ES-I3 (cell line): ENCODE results near the gene ANO2.

Experiments used
- H3K36me3 ChIP-seq: 2 replicates; pipeline ENCODE4 v1.6.1; 2013; ENCODE audit warnings: mild to moderate bottlenecking, low read length, control low read depth, moderate library complexity; ENCODE audit not compliant: insufficient read depth
- H3K4me1 ChIP-seq: 2 replicates; pipeline ENCODE4 v1.6.1; 2013; ENCODE audit warnings: mild to moderate bottlenecking, control low read depth, low read length; ENCODE audit not compliant: insufficient read depth
- H3K9ac ChIP-seq: 2 replicates; pipeline ENCODE4 v1.6.1; 2013; ENCODE audit warnings: low read depth, mild to moderate bottlenecking, low read length, moderate library complexity
- H3K9me3 ChIP-seq: 2 replicates; pipeline ENCODE4 v1.6.1; 2013; ENCODE audit warnings: mild to moderate bottlenecking, low read length, moderate library complexity; ENCODE audit not compliant: control insufficient read depth, insufficient read depth

ANO2 gene

DNA sequence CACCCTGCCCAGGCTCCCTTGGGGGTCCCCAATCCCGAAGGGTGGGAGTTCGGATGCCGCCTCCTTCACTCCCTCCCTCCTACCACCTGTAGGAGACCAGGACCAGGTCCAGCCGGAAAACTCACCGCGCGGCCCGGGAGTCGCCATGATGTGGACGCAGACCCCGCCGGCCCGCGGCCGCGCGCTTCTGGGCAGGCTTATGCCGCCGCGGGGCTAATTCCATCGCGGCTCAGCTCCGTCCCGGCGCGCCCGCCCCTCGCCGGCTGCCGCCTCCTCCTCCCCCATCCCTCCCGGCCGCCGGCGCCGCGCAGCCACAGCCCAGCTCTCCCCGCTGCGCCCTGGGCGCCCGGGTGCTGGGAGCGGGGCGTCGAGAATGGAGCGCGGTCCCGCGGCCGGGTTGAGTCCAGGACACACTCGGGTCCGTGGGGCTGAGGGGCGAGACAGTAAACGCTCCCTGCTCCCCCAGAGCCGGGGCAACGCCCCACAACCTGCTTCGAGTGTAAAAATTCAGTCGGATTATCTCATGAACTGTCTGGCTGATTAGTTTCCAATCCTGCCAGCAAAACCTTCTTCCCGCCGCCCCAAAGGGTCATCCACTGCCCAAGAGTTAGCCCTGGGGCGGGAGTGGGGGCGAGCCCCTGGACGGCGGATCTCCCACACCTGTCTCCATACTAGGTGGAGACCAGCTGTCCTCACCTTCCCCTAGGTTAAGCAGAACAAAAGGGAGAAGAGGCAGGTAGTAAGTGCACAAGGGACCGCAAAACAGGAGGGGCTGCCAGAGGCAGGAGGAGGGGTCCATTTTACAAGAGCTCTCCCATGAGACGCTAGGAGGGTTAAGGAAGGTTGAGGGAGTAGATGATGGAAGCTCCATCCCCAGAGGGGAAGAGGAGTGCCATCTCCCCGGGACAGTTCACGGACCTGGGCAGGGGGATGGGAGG, at the start of gene ANO2:
Gene ANO2 (minus strand): TSS at position 189 of the 938 bp plus-strand sequence. CDS start 42 bp downstream, at position 147.
- peak within 1 kb of the TSS; percentile 85 for H3K9ac ChIP-seq
- no peaks in the 10 kb centered on the region for H3K9me3 ChIP-seq
- H3K36me3 ChIP-seq = no peaks in the 10 kb centered on the region
- no peaks in the 10 kb centered on the region; the same call in 1 of the 2 replicates for H3K4me1 ChIP-seq

- H3K9me3 ChIP-seq = no peaks in the 10 kb centered on the region; the same call in 1 of the 2 replicates
- no peak overlapping the region for H3K9ac ChIP-seq
- H3K36me3 ChIP-seq = no peaks in the 10 kb centered on the region
- peaks cover 9% of the 10 kb centered on the region for H3K4me1 ChIP-seq
These were observed 44.6 kb upstream of the ANO2 start for GRCh38 chr12:5989621-5990020.

DNA sequence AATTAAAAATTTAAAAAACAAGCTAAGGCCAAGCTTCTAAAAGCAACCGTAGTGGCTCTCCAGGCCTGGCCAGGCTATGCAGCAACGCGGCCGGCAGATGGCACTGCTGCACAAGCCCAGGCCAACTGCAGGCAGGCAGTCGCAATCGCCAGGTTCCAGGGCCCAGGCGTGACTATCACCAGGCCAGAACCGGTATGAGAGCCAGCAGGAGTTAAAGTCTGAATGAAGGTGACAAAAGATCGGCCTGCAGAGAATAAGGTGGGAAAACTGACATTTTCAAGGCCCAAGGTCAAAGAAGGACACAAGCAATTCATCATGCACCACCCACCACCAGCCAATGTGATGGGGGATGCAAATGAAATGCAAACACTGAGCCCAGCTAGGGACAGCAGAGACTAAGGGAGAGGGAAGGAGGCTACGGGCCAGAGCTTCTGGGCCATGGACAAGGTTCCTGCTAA, 43.6 kb upstream of the ANO2 start:
- Histone ChIP-seq H3K36me3 (no peaks in the 10 kb centered on the region), H3K9me3 (no peaks in the 10 kb centered on the region), H3K4me1 (peaks cover 9% of the 10 kb centered on the region), H3K9ac (no peak overlapping the region)

- H3K9me3 ChIP-seq = no peaks in the 10 kb centered on the region
- H3K9ac ChIP-seq = no peak overlapping the region
- no peaks in the 10 kb centered on the region for H3K36me3 ChIP-seq
- peaks cover 9% of the 10 kb centered on the region for H3K4me1 ChIP-seq
These were observed 43.0 kb upstream of the ANO2 start for GRCh38 chr12:5988088-5988487.

DNA sequence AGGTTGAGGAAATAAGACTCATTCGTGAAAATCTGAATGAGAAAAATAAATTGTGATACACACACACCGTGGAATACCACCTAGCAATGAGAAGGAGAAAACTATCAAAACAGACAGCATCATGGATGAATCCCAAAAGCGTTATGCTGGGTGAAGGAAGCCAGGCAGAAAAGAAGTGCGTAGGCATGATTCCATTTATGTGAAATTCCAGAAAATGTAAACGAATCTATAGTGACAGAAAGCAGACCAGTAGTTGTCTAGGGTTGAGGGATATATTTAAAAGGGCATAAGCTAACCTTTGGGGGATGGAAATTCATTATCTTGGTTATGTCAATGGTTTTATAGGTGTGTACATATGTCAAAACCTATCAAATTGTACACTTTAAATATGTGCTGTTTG, 42.5 kb upstream of the ANO2 start:
- H3K9me3 ChIP-seq = no peaks in the 10 kb centered on the region
- no peaks in the 10 kb centered on the region for H3K36me3 ChIP-seq
- peaks cover 9% of the 10 kb centered on the region for H3K4me1 ChIP-seq
- no peak overlapping the region for H3K9ac ChIP-seq

GRCh38 chr12:5985471-5985870, 40.4 kb upstream of the ANO2 start:
- Histone ChIP-seq H3K9me3 (no peaks in the 10 kb centered on the region; the same call in 1 of the 2 replicates), H3K9ac (no peak overlapping the region), H3K4me1 (peaks cover 9% of the 10 kb centered on the region), H3K36me3 (no peaks in the 10 kb centered on the region)

DNA sequence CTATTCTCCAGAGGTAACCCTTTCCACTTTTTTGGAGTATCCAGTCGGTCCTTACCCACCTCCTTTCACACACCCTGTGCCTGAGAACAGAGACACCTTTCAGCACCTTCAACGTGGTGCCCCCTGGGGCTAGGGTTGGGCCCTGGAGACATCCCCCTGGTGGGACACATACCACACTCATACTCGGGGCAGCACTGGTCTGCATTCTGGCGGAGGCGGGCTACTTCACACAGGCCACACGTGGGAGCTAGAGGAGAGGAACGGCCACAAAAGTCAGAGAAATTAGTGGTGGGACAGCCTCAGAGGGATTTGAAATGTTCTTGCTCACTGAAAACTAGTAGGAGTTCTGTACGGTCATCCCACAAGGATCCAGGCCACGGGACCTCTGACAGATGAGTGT, 39.8 kb upstream of the ANO2 start:
- H3K9me3 ChIP-seq = no peaks in the 10 kb centered on the region; the same call in 1 of the 2 replicates

DNA sequence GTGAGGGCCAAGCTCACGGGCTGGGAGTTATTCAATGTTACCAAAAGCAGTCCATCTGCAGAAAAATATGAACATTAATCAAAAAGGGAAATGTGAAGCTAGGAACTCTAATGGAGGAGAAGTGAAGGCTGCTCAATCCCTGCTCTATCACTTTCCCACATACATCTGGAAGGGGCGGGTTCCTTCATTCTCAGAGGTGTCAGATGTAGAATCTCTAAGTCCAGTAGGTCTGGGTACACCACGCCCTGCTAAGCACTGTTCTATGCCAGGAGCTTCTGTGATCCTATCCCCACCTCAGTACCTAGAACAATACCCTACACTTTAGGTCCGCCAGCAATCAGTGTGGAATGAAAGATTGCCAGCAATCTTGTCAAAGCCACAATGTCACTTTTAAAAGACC, 37.0 kb upstream of the ANO2 start:
- H3K4me1 ChIP-seq = no peaks in the 10 kb centered on the region
- H3K9me3 ChIP-seq = no peaks in the 10 kb centered on the region; the same call in 1 of the 2 replicates
- H3K36me3 ChIP-seq = no peaks in the 10 kb centered on the region
- H3K9ac ChIP-seq = no peak overlapping the region

More for the DNA sequence above, 39.8 kb upstream of the ANO2 start:
- no peak overlapping the region for H3K9ac ChIP-seq
- H3K4me1 ChIP-seq = peaks cover 8% of the 10 kb centered on the region
- H3K36me3 ChIP-seq = no peaks in the 10 kb centered on the region

DNA sequence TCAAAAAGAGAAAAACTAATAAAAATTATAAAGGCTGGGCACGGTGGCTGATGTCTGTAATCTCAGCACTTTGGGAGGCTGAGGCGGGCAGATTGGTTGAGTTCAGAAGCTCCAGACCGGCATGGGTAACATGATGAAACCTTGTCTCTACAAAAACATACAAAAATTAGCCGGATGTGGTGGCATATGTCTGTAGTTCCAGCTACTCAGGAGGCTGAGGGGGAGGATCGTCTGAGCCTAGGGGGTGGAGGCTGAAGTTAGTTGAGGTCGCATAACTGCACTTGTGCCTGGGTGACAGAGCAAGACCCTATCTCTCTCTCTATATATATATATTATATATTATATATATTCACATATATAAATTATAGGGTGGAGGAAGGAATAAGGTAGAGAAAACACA, 32.5 kb upstream of the ANO2 start:
- Histone ChIP-seq H3K9ac (no peak overlapping the region), H3K4me1 (no peaks in the 10 kb centered on the region), H3K9me3 (no peaks in the 10 kb centered on the region; the same call in 1 of the 2 replicates), H3K36me3 (no peaks in the 10 kb centered on the region)

- no peaks in the 10 kb centered on the region; the same call in 1 of the 2 replicates for H3K9me3 ChIP-seq
- no peaks in the 10 kb centered on the region for H3K36me3 ChIP-seq
- no peaks in the 10 kb centered on the region for H3K4me1 ChIP-seq
- no peak overlapping the region for H3K9ac ChIP-seq
These were observed 31.7 kb upstream of the ANO2 start for GRCh38 chr12:5976711-5977110.

- Histone ChIP-seq H3K4me1 (no peaks in the 10 kb centered on the region), H3K9ac (no peak overlapping the region), H3K9me3 (no peaks in the 10 kb centered on the region; the same call in 1 of the 2 replicates)
These were observed 31.1 kb upstream of the ANO2 start for GRCh38 chr12:5976196-5976595.

GRCh38 chr12:5973461-5974115, 28.5 kb upstream of the ANO2 start:
- H3K9me3 ChIP-seq = no peaks in the 10 kb centered on the region
- no peak overlapping the region for H3K9ac ChIP-seq
- no peaks in the 10 kb centered on the region; the same call in 1 of the 2 replicates for H3K4me1 ChIP-seq
- H3K36me3 ChIP-seq = no peaks in the 10 kb centered on the region

More at GRCh38 chr12:5976196-5976595, 31.1 kb upstream of the ANO2 start:
- no peaks in the 10 kb centered on the region for H3K36me3 ChIP-seq

DNA sequence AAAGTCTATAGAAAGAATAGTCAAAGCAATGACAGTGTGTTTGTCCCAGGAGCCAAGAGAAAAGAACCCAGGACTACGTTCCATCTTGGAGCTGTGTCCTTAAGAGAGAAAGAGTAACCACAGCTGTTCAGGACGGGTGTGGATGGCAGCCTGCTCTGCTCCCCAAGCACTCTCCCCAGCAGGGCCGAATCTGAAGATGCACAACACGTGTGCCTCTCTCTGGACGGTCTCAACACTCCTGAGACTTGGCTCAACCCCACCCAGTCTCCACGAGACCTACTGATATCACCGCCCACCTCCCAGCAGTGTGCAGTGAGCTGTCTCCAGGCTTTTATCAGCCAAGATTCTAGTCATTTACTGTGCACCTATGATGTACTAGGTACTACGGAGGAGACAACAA, 27.3 kb upstream of the ANO2 start:
- no peaks in the 10 kb centered on the region for H3K9me3 ChIP-seq
- H3K4me1 ChIP-seq = no peaks in the 10 kb centered on the region; the same call in 1 of the 2 replicates
- H3K36me3 ChIP-seq = no peaks in the 10 kb centered on the region
- H3K9ac ChIP-seq = no peak overlapping the region

DNA sequence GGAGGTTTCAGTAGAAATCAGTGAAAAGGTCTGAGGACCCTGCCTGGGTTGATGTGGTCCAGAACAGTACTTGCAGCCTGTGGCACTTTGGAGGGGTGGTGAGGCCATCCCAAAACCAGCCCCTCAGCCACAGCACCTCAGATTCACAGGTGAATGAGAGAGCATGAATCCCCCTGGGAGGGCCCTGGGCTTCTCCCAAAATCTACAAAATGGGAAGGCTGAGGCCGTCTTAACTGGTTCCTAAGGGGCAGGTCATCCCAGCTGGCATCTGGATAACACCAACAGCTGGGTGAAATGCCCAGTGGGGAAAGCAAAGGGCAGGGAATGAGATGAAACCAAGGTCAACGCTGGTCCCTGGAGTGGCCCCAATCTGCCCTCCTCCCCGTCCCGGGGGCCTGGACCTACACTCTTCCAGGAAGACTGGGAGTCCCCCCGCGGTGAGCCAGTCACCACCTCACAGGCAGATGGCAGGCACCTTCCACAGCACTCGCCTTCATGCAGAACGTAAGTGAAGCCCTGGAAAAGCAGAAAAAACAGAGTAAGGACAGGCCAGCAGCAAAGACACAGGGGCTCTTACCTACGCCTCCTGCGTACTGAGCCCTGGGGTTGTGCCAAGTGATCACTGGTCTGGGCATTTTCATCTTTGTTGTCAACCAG, 26.3 kb upstream of the ANO2 start:
- Histone ChIP-seq H3K36me3 (no peaks in the 10 kb centered on the region), H3K9ac (no peak overlapping the region), H3K9me3 (no peaks in the 10 kb centered on the region), H3K4me1 (no peaks in the 10 kb centered on the region; the same call in 1 of the 2 replicates)
